Naive thymus-derived CD8-positive, alpha-beta T cell (primary cell): Measurements from ENCODE around the gene FMNL1. TPM values are rescaled to one million over a fixed set of nuclear protein-coding genes. Genes with fewer than 3 reads are reported as not detected.

ENCODE experiments used
- ATAC-seq, 2 donors: fragments of 150-1000 bp; cut with Tn5 transposase in 1 of 2; sonication (Bioruptor Pico), chemical (Tn5 transposase) in 1 of 2; 1 replicate in 1 of 2; 2 replicates in 1 of 2; pipeline ENCODE4 v1.10.0; 2021; ENCODE audit warnings: mild to moderate bottlenecking in 2 of 2, moderate library complexity in 2 of 2
- POLR2A ChIA-PET: fragments of 350-600 bp; sonication (Branson Sonifier 250); formaldehyde crosslinking; loops from one replicate; lab custom pipeline; 2021; ENCODE audit warnings: antibody characterized with exemption; lab: Charles Lee
- DNase-seq, 10 donors: peaks; one replicate each; pipeline versions ENCODE4 v3.0.0 to v3.0.0-alpha.2; 2020 to 2022
- H3K27ac Mint-ChIP-seq, 10 donors: one replicate each; pipeline ENCODE4 v1.8.0; 2020 to 2022; ENCODE audit warnings: mild to moderate bottlenecking in 10 of 10, mixed read lengths in 10 of 10, moderate library complexity in 4 of 10, inconsistent platforms in 1 of 10
- H3K27me3 Mint-ChIP-seq, 5 donors: one replicate each; pipeline ENCODE4 v1.8.0; 2021 to 2022; ENCODE audit warnings: mixed read lengths in 5 of 5
- H3K36me3 Mint-ChIP-seq, 3 donors: one replicate each; pipeline ENCODE4 v1.8.0; 2020 to 2022; ENCODE audit warnings: mixed read lengths in 3 of 3, mild to moderate bottlenecking in 2 of 3, inconsistent platforms in 1 of 3
- H3K4me1 Mint-ChIP-seq, 4 donors: one replicate each; pipeline ENCODE4 v1.8.0; 2021 to 2022; ENCODE audit warnings: mixed read lengths in 4 of 4
- H3K4me3 Mint-ChIP-seq, 10 donors: one replicate each; pipeline ENCODE4 v1.8.0; 2020 to 2022; ENCODE audit warnings: mild to moderate bottlenecking in 10 of 10, mixed read lengths in 10 of 10, moderate library complexity in 6 of 10, inconsistent platforms in 1 of 10
- H3K9me3 Mint-ChIP-seq, 9 donors: one replicate each; pipeline ENCODE4 v1.8.0; 2020 to 2022; ENCODE audit warnings: mixed read lengths in 9 of 9, mild to moderate bottlenecking in 3 of 9, inconsistent platforms in 1 of 9, moderate library complexity in 1 of 9
- polyA plus RNA-seq, 3 donors: library from polyadenylated mRNA; unstranded; fragments of 300-500 nt; fragmentation: Illumina TruSeq; gene quantifications; one replicate each; pipeline ENCODE4 v1.2.3, GENCODE V29; 2021
- total RNA-seq, 8 experiments: library from RNA in 2 of 8; stranded (reverse) in 2 of 8; gene quantifications; one replicate each; pipeline ENCODE4 v1.2.3 and lab custom pipeline; 2021 to 2026

The FMNL1 gene
- total and polyA plus RNA-seq, 5 experiments from 2014 or later = 18.0 to 394 (median 35.5) TPM

DNA sequence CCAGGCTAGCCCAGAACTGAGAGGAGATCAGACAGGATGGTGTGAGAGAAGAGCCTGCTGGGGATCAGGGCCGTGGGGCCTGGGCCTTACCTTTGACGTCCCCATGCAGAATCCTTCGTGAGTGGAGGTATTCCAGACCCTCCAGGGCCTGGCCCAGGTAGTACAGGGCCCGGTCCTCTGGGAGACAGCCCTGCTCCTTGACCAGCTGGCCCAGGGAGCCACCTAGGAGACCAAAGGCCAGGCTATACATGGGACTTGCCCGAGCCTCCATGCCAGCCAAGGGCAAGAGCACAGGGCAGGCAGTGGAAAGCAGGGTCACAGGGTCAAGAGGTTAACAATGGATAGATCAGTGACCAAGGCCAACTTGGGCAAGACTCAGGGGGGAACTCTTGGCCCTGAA lies 52.3 kb downstream of the FMNL1 start:
- H3K9me3 Mint-ChIP-seq = no peaks in the 10 kb centered on the region
- H3K4me1 Mint-ChIP-seq = peaks cover 6 to 17% (median 12%) of the 10 kb centered on the region in 4 donors
- H3K27me3 Mint-ChIP-seq = no peaks in the 10 kb centered on the region
- ATAC-seq = no peak
- POLR2A ChIA-PET = interaction anchor here (2.0 to 2.9 kb wide), 2 partner anchors 11 to 115 kb away, joined by 5 to 10 read pairs; no protein-coding TSS in a partner anchor
- H3K27ac Mint-ChIP-seq = peak overlapping the region in 1 of 10 donors; percentile 35
- DNase-seq = no peak
- peaks cover 0 to 51% (median 8%) of the 10 kb centered on the region in 3 donors for H3K36me3 Mint-ChIP-seq
- no peak overlapping the region for H3K4me3 Mint-ChIP-seq

DNA sequence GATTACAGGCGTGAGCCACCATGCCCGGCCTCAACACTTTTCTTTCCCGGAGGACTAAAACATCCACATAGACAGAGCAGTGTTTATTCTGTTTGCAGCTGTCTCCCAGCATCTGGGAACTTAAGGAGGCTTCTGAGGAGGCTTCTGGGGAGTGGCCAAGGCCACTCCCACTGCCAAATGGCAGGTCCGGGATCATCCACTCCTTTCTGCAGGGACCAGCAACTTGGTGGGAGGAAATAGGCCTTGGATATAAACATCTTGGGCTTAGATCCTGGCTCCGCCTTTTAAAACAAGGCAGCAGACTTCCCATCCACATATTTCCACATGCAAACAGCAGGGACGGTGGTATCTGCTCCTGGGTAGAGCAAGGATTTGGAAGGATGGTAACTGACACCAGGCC lies 54.3 kb downstream of the FMNL1 start:
- no peaks in the 10 kb centered on the region for H3K9me3 Mint-ChIP-seq
- H3K4me3 Mint-ChIP-seq = no peak overlapping the region
- POLR2A ChIA-PET = interaction anchor here (0.6 to 3.9 kb wide), 14 partner anchors 36 to 1513 kb away, joined by 3 to 43 read pairs (median 4); partner anchors contain the start of gene MAP3K14
- DNase-seq = no peak
- ATAC-seq = no peak
- H3K4me1 Mint-ChIP-seq = peaks cover 6 to 11% (median 9%) of the 10 kb centered on the region in 4 donors
- no peaks in the 10 kb centered on the region for H3K27me3 Mint-ChIP-seq
- H3K27ac Mint-ChIP-seq = peak overlapping the region in 1 of 10 donors; percentile 24
- peaks cover 0 to 52% (median 3%) of the 10 kb centered on the region in 3 donors for H3K36me3 Mint-ChIP-seq

DNA sequence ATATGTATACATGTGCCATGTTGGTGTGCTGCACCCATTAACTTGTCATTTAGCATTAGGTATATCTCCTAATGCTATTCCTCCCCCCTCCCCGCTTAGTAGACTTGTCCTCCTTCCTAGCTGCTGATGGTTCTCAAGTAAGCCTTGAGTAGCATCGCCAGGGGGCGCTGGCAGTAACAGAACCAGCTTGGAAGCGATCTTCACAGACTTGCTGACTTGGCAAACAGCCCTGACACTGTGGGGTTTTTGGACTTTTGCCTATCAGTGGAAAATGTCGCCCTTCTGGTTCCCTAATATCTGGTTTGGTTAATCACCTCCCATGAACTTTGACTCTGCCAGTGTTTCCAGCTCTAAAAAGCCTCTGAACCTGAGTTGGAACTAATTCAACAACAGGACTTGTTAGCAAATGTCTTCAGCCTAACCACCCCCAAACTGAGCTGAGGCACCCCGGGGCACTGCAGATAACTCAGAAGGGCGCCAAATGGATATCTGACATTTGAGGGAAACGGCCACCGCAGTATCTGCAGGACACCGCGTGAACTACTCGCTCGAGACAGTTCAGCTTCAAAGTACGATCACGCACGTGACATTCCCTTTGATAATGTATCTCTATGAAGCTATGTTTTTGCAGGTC lies 55.6 kb downstream of the FMNL1 start:
- POLR2A ChIA-PET = interaction anchor here (0.6 to 3.9 kb wide), 15 partner anchors 22 to 889 kb away, joined by 3 to 43 read pairs (median 4); partner anchors contain the start of gene MAP3K14
- Mint-ChIP-seq H3K27me3 (no peaks in the 10 kb centered on the region), H3K27ac (peak overlapping the region in 6 of 10 donors; percentile 46 to 85 (median 54)), H3K36me3 (peaks cover 0 to 53% (median 3%) of the 10 kb centered on the region in 3 donors), H3K4me1 (peaks cover 7 to 10% (median 9%) of the 10 kb centered on the region in 4 donors), H3K4me3 (peak overlapping the region in 1 of 10 donors; percentile 15), H3K9me3 (no peaks in the 10 kb centered on the region)
- ATAC-seq = peak; percentile 96 to 98
- peak; percentile 79 to 94 (median 85) for DNase-seq

DNA sequence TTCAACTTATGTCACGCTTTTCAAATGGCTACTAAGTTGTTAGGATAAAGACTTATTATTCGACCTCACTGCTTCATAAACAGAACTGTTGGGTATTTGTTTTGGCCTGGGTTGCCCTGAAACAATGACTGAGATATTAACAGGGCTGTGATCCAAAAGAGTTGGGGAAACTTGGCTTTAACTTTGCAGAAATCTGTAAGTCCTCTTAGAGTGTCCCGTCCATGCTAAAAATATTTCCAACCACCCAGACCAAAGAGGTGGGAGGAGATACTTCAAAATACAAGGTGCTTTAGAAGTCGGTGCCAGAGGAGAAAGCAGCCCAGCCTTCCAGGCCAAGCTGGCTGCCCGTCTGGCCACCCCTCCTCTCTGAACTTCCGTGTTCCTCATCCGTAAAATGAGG lies 56.3 kb downstream of the FMNL1 start:
- Mint-ChIP-seq H3K9me3 (no peaks in the 10 kb centered on the region), H3K4me1 (peaks cover 9 to 15% (median 14%) of the 10 kb centered on the region in 4 donors), H3K4me3 (no peak overlapping the region), H3K27me3 (no peaks in the 10 kb centered on the region), H3K36me3 (peaks cover 0 to 54% (median 4%) of the 10 kb centered on the region in 3 donors), H3K27ac (peak overlapping the region in 5 of 10 donors; percentile 31 to 59 (median 38))
- ATAC-seq (no peak), DNase-seq (peak in 1 of 10 donors; percentile 50)
- POLR2A ChIA-PET = interaction anchor here (0.9 to 3.9 kb wide), 7 partner anchors 23 to 115 kb away, joined by 3 to 43 read pairs (median 7); partner anchors contain the start of gene MAP3K14

DNA sequence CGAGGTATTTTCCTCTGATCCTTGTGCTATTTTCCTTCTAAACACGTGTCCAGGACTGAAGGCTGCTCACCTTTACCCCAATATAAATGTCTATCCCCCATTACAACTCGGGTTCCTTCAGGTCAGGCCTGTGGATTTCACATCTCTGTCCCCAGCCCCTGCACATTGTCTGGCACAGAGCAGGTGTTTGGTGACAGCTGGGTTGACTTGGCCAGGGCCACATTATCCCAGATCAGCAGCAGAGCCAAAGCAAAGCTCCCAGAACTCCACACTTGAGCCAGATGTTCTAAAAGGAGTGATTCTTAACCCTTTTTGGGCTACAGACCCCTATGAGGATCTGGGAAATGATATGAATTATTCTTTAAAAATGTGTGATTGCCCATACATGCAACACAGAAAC lies 58.2 kb downstream of the FMNL1 start:
- peak overlapping the region in 3 of 10 donors; percentile 1 to 69 (median 57) for H3K27ac Mint-ChIP-seq
- ATAC-seq (no peak), DNase-seq (no peak)
- no peaks in the 10 kb centered on the region for H3K9me3 Mint-ChIP-seq
- POLR2A ChIA-PET = interaction anchor here (1.0 kb wide), 1 partner anchor 39 kb away, joined by 3 read pairs; no protein-coding TSS in a partner anchor
- H3K27me3 Mint-ChIP-seq = no peaks in the 10 kb centered on the region
- H3K36me3 Mint-ChIP-seq = peaks cover 0 to 58% (median 5%) of the 10 kb centered on the region in 3 donors
- peaks cover 9 to 30% (median 19%) of the 10 kb centered on the region in 4 donors for H3K4me1 Mint-ChIP-seq
- no peak overlapping the region for H3K4me3 Mint-ChIP-seq

DNA sequence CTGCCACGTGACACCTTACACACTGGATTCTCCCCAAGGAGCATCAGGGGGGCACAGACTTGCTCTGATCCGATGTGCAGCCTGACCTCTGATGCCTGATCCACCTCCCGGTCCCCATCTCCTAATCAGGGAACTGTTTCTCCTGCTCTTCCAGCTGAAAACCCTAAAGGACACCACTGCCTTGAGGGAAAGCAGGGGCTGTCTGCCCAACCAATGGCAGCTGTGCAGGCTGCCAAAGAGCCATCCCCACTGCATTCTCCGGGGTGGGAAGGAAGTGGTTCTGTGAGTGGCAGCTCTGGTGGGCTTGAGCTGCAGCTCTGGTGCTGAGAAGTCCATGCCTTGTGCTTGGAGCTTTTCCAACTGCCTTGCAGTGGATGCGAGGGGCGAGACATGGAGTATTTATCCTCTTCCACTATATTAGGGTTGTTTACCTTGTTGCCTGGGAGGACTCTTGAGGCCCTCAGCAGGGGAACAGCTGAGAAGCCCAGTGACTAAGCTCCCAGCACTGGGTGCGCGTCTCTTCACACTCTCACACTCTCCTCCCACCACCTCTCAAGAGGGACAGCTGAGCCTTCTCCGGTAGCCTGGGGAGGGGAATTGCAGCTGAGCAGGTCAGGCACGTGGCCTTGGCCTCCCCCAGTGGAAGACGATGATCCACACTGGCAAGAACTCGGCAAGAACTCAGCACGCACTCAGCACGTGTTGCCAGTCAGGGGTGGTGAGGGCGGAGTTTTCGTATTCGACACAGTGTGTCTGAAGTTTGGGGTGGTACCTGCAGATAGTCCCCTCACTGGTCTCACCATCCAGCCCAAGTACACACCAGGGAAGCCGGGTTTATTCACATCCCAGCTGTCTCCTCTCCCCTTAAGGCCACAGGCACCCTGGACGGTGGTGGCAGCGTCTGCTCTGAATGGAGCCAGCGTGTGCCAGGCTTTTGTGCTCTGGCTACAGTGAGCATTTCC lies 61.3 kb downstream of the FMNL1 start:
- POLR2A ChIA-PET = interaction anchor here (0.9 to 1.8 kb wide), 4 partner anchors 12 to 102 kb away, joined by 3 to 11 read pairs (median 4); partner anchors contain the start of gene MAP3K14
- Mint-ChIP-seq H3K27me3 (no peaks in the 10 kb centered on the region), H3K4me3 (no peak overlapping the region), H3K9me3 (no peaks in the 10 kb centered on the region), H3K27ac (peak overlapping the region in 9 of 10 donors; percentile 31 to 88 (median 70)), H3K36me3 (peaks cover 0 to 83% (median 10%) of the 10 kb centered on the region in 3 donors), H3K4me1 (peaks cover 4 to 25% (median 12%) of the 10 kb centered on the region in 4 donors)
- ATAC-seq (peak in 1 of 2 donors; percentile 32), DNase-seq (peak in 1 of 10 donors; percentile 35)

DNA sequence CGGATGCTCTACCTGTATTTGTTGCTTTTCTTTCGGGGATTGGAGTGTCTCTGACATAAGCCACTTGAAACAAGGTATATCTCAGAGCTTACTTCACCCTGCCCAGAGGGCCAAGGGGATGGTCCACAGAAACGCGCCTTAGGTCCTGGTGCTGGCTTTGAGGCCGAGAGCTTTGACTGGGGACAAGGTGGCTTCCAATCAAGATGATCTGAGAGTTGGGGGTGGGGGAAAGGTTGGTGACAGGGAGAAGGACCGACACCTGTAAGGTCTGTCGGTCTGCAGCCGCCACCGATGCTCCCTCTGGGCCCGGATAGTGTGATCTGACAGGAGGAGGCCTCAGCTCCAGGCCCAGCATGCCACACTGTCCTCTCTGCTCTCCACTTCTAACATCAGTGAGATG lies 62.0 kb downstream of the FMNL1 start:
- no peaks in the 10 kb centered on the region for H3K27me3 Mint-ChIP-seq
- H3K36me3 Mint-ChIP-seq = peaks cover 0 to 83% (median 10%) of the 10 kb centered on the region in 3 donors
- POLR2A ChIA-PET = interaction anchor here (1.2 to 2.4 kb wide), 3 partner anchors 11 to 33 kb away, joined by 4 to 11 read pairs (median 8); partner anchors contain the start of gene MAP3K14
- H3K4me1 Mint-ChIP-seq = peaks cover 4 to 24% (median 11%) of the 10 kb centered on the region in 4 donors
- no peaks in the 10 kb centered on the region for H3K9me3 Mint-ChIP-seq
- ATAC-seq = no peak
- H3K27ac Mint-ChIP-seq = peak overlapping the region in 9 of 10 donors; percentile 36 to 78 (median 60)
- no peak for DNase-seq
- H3K4me3 Mint-ChIP-seq = no peak overlapping the region

DNA sequence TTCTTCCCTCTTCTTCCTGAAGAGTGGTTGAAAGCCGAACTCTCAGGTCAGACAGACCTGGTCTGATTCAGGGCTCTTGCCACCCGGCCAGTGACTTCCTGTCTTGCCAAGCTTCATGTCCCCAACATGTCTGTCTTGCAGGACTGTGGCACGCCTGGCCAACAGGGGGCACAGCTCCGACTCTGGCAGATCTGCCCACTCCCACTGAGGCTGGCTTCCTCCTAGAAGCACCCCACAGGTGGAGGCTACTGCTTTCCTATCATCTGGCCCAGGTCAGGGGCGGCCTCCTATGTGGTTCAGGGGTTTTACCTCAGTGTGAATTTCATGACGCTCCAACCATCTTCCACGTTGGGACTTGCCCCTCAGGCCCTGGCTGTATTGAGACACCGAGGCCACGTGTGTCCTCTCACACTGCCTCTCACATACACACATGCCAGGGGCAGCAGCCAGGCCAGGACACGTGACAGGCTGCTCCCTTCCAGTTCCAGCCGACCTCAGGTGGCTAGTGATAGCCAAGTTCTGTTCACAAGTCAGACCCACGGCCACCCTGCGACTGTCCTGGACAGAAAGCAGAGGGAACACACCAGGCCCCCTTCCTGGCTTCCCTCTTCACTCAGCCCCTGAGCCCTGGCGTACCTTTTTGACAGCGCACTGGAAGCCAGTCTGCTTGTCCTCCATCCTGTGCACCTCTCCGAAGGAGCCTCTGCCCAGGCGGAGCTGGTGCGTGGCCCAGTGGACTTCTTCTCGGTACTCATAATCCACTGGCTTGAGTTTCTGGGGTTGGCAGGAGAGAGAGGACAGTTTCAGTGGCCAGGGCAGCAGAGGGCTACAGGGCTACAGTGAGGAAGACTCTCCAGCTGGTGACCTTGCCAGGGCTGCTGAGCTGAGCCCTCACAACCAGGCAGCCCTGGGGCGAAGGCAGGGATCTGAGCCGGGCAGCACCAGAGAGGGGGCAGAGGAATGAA lies 62.8 kb downstream of the FMNL1 start:
- no peaks in the 10 kb centered on the region for H3K27me3 Mint-ChIP-seq
- POLR2A ChIA-PET = interaction anchor here (0.6 to 2.4 kb wide), 5 partner anchors 10 to 67 kb away, joined by 3 to 11 read pairs (median 4); partner anchors contain the start of gene MAP3K14

DNA sequence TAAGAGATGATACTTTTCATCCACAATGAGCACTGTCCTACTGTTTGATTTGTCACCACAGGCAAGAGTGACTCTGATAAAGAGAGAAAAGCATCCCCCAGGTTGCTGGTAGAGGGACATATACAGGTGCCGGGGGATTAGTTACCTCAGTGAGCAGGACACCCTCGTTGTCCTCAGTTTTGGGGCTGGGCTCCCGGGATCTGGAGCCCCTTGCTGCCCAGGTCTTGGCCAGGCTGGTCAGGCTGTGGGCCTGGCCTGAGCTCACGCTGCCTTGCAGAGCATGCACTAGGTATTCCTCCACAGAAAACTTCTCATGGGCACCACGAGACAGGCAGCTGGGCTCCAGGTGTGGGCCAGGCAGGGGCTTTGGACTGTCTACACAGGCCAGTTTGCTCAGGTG lies 64.6 kb downstream of the FMNL1 start:
- Mint-ChIP-seq H3K36me3 (peaks cover 0 to 86% (median 10%) of the 10 kb centered on the region in 3 donors), H3K9me3 (no peaks in the 10 kb centered on the region), H3K4me1 (peaks cover 8 to 26% (median 19%) of the 10 kb centered on the region in 4 donors), H3K4me3 (no peak overlapping the region), H3K27ac (peak overlapping the region in 3 of 10 donors; percentile 34 to 53 (median 43)), H3K27me3 (no peaks in the 10 kb centered on the region)
- ATAC-seq (no peak), DNase-seq (no peak)
- POLR2A ChIA-PET = interaction anchor here (1.3 to 2.4 kb wide), 2 partner anchors 28 to 31 kb away, joined by 3 to 8 read pairs; partner anchors contain the start of gene MAP3K14

More for the DNA sequence above, 62.8 kb downstream of the FMNL1 start:
- H3K9me3 Mint-ChIP-seq = no peaks in the 10 kb centered on the region
- DNase-seq = peak in 7 of 10 donors; percentile 12 to 68 (median 27)
- peak overlapping the region in 9 of 10 donors; percentile 36 to 87 (median 71) for H3K27ac Mint-ChIP-seq
- peak in 1 of 2 donors; percentile 50 for ATAC-seq
- H3K4me1 Mint-ChIP-seq = peaks cover 2 to 24% (median 11%) of the 10 kb centered on the region in 4 donors
- H3K36me3 Mint-ChIP-seq = peaks cover 0 to 83% (median 10%) of the 10 kb centered on the region in 3 donors
- H3K4me3 Mint-ChIP-seq = no peak overlapping the region

DNA sequence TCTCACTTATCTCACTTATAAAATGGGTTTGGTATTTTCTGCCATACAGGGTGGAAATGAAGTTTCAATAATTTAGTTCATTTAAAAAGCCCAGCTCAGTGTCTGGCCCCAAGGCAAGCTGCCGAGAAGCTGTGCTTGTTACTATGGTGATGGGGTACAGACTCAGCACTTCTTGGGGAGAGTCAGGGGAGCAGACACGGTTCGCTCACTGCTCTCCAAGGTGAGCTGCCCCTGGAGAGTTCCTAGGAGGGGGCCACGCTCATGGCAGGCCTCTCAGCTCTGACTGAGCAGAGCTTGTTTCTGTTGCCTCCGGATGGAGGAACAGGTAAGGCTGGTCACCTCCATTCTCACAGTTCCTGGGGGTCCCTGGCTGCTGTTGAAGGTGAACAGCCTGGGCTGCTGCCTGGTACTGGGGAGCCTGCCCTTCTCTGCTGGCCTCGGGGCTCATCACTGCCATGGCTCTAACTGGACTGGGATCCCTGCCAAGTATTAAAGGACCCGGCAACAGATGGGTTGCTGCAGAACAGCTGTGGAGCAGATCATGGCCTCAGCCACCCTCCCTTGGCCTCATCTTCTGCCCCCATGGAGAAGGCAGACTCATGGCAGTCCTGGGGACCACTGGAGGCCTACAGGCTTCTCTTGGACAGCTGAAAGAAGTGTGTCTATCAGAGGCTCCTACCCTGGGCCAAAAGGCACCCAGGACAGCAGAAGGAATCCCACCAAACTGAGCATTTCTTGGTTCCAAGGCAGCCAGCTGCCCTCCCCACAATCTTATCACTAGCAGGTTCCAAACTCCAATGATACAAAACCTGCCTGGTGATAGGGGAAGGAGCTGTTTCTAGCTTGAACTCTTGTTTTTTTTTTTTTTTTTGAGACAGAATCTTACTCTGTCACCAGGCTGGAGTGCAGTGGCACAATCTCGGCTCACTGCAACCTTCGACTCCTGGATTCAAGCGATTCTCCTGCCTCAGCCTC lies 66.1 kb downstream of the FMNL1 start:
- H3K36me3 Mint-ChIP-seq = peaks cover 0 to 79% (median 7%) of the 10 kb centered on the region in 3 donors
- H3K27ac Mint-ChIP-seq = peak overlapping the region in 4 of 10 donors; percentile 15 to 74 (median 54)
- no peaks in the 10 kb centered on the region for H3K9me3 Mint-ChIP-seq
- no peak overlapping the region for H3K4me3 Mint-ChIP-seq
- H3K27me3 Mint-ChIP-seq = no peaks in the 10 kb centered on the region
- POLR2A ChIA-PET = interaction anchor here (1.0 to 1.1 kb wide), 2 partner anchors 25 to 29 kb away, joined by 3 to 4 read pairs; partner anchors contain the start of gene MAP3K14
- DNase-seq (peak in 1 of 10 donors; percentile 43), ATAC-seq (no peak)
- H3K4me1 Mint-ChIP-seq = peaks cover 10 to 30% (median 29%) of the 10 kb centered on the region in 4 donors
